Prostate gland (tissue), 2 donors: ENCODE measurements around the gene CASKIN1. TPM values are rescaled to one million over a fixed set of nuclear protein-coding genes. Genes with fewer than 3 reads are reported as not detected.

ENCODE experiments used
- DNase-seq: peaks from one replicate; pipeline ENCODE4 v3.0.0-alpha.2; 2019; ENCODE audit warnings: low spot score
- H3K27ac ChIP-seq, 2 donors: fragments of 200-600 bp; sonication (generic); 2 replicates each; pipeline ENCODE4 v1.5.1; 2017 to 2019
- H3K27me3 ChIP-seq: fragments of 200-600 bp; sonication (generic); replicated peaks from 2 replicates; pipeline ENCODE4 v1.5.1; 2019; ENCODE audit not compliant: insufficient read depth
- H3K36me3 ChIP-seq, 2 donors: fragments of 200-600 bp; sonication (generic); 1 replicate in 1 of 2; 2 replicates in 1 of 2; pipeline versions ENCODE4 v1.5.1 to v1.8.1; 2017 to 2019
- H3K4me1 ChIP-seq: fragments of 200-600 bp; sonication (generic); replicated peaks from 2 replicates; pipeline ENCODE4 v1.5.1; 2019
- H3K4me3 ChIP-seq, 2 donors: fragments of 200-600 bp; sonication (generic); 2 replicates each; pipeline ENCODE4 v1.5.1; 2017 to 2019
- H3K9me3 ChIP-seq: fragments of 200-600 bp; sonication (generic); 2 replicates; pipeline ENCODE4 v1.5.1; 2017
- POLR2A ChIP-seq: fragments of 450-650 bp; IDR thresholded peaks from one replicate; pipeline ENCODE4 v1.6.1; 2016; ENCODE audit warnings: antibody characterized with exemption, mild to moderate bottlenecking
- POLR2AphosphoS5 ChIP-seq: sonication (generic); formaldehyde crosslinking; IDR thresholded peaks from one replicate; pipeline ENCODE4 v1.6.1; 2017; ENCODE audit warnings: antibody characterized with exemption
- WGBS: methylation state at CpG from one replicate; pipeline ENCODE4 v1.1.5; 2018; 5-methylcytosine and 5-hydroxymethylcytosine counted together
- intact Hi-C: fragments of 100-400 bp; cut with DNase I; formaldehyde crosslinking; loops from one replicate; pipeline ENCODE4 v1.14.2; 2022
- total RNA-seq, 2 donors: library from RNA; depleted of rRNA; stranded (reverse); fragments of >200 nt; gene quantifications; one replicate each; pipeline ENCODE4 v1.1.0, GENCODE V29; 2016
- TF ChIP-seq, protein P1 (sequence below), 4 experiments: fragments of 200-600 bp in 2 of 4; fragments of 450-650 bp in 2 of 4; sonication (generic) in 2 of 4; IDR thresholded peaks; 1 replicate in 3 of 4; 2 replicates in 1 of 4; pipeline ENCODE4 v1.5.1; 2016 to 2019; ENCODE audit warnings: antibody characterized with exemption in 4 of 4, mild to moderate bottlenecking in 2 of 4, moderate library complexity in 2 of 4

Gene CASKIN1
- total RNA-seq, 2 donors from 2014 or later = 0.77 to 5.3 TPM

DNA sequence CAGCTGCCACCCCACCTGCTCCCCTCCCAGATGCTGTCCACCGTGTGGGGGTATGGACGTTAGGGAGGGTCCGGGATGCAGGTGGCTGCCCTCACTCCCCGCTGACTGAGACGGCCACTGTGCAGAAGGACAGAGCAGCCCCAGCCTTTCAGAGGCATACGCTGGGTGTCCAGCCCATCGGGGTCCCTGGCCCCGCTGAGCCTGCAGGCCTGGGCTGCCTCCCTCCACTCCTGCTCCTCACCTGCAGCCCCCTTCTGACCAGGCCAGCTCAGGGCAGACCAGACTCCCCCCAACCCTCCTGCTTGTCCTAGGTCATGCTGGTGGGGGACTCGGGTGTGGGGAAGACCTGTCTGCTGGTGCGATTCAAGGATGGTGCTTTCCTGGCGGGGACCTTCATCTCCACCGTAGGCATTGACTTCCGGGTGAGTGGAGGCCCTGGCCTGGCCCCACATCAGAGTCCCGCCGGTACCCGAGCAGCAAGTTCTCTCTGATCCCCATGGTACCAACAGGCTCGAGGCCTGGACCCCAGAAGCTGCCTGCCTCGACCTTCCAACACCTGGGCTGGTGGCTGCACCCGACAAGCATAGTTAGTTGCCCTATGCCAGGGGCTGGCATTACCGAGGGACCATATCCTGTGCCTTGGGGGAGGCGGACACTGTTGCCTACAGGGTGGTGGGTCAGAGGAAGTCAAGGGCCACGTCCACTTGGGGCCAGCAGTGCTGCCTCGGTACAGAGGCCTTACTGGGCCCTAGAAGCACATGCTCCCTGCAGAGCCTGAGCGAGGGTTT is 46.6 kb downstream of the CASKIN1 start:
- Histone ChIP-seq H3K4me3 (no peak overlapping the region), H3K4me1 (peaks cover 37% of the 10 kb centered on the region), H3K9me3 (no peaks in the 10 kb centered on the region), H3K36me3 (no peaks in the 10 kb centered on the region), H3K27me3 (no peaks in the 10 kb centered on the region), H3K27ac (no peak overlapping the region)
- no peak for DNase-seq
- TF ChIP-seq, protein P1, sequence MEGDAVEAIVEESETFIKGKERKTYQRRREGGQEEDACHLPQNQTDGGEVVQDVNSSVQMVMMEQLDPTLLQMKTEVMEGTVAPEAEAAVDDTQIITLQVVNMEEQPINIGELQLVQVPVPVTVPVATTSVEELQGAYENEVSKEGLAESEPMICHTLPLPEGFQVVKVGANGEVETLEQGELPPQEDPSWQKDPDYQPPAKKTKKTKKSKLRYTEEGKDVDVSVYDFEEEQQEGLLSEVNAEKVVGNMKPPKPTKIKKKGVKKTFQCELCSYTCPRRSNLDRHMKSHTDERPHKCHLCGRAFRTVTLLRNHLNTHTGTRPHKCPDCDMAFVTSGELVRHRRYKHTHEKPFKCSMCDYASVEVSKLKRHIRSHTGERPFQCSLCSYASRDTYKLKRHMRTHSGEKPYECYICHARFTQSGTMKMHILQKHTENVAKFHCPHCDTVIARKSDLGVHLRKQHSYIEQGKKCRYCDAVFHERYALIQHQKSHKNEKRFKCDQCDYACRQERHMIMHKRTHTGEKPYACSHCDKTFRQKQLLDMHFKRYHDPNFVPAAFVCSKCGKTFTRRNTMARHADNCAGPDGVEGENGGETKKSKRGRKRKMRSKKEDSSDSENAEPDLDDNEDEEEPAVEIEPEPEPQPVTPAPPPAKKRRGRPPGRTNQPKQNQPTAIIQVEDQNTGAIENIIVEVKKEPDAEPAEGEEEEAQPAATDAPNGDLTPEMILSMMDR (IDR thresholded peaks at IDR 0.05) = no peak
- intact Hi-C loops = no loop called here
- WGBS = 63% methylated on average over 24 of the region's 24 CpGs

- Histone ChIP-seq H3K9me3 (no peaks in the 10 kb centered on the region), H3K4me3 (peak overlapping the region; percentile 32 to 46), H3K4me1 (peaks cover 36% of the 10 kb centered on the region), H3K36me3 (no peaks in the 10 kb centered on the region), H3K27ac (peak overlapping the region in 1 of 2 donors; percentile 57), H3K27me3 (no peaks in the 10 kb centered on the region)
- TF ChIP-seq POLR2A (no peak), POLR2AphosphoS5 (no peak)
- TF ChIP-seq, protein P1 (IDR thresholded peaks at IDR 0.05) = peak in 2 of 4 experiments; percentile 27 to 49
- intact Hi-C loops = no loop called here
- no peak for DNase-seq
- WGBS = 4% methylated on average over 28 of the region's 62 CpGs
These were observed 47.4 kb downstream of the CASKIN1 start for GRCh38 chr16:2148714-2149629.

DNA sequence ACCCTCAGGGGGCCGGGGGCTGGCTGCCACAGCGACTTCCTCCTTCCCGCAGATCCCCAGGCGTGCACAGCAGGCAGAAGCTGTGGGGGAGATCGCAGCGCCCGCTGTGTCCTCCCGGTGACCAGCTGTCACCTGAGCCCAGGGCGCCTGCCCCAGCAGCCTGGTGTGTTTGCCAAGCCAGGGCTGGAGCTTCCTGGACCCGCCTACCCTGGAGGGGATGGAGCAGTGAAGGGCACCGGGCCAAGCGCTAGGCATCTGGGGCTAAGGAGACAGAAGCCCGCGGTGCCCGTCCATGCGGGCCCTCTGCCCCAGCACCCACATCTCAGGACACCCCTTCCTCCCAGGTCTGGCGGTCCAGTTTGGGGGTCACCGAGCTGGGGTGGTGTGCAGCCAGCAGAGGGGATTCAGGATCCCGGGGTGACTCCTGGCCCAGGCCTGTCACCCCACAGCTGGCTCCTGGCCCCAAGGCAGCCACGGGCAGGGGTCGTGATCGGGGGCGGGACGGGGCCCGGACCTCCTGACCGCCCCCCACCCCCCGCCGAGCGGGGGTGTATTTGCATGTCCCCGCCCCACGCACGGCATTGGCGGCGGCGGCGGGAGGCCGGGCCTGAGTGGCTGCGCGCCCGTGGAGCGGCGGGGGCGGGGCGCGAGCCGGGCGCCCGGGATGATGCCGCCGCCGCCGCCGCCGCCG is 48.3 kb downstream of the CASKIN1 start, which contains the start of gene RAB26:
Gene RAB26 (plus strand): TSS at position 645 of the 691 bp plus-strand sequence. CDS start 159 bp downstream, outside the sequence.
- 2% methylated on average over 49 of the region's 55 CpGs for WGBS
- no peaks in the 10 kb centered on the region for H3K9me3 ChIP-seq
- peak within 1 kb of the TSS; percentile 32 to 46 for H3K4me3 ChIP-seq
- H3K27me3 ChIP-seq = no peaks in the 10 kb centered on the region
- H3K36me3 ChIP-seq = no peaks in the 10 kb centered on the region
- peaks cover 32% of the 10 kb centered on the region for H3K4me1 ChIP-seq
- TF ChIP-seq POLR2A (peak; percentile 48), POLR2AphosphoS5 (peak; percentile 65)
- TF ChIP-seq, protein P1 (IDR thresholded peaks at IDR 0.05) = no peak
- DNase-seq = peak; percentile 84
- intact Hi-C loops = no loop called here
- H3K27ac ChIP-seq = peak within 1 kb of the TSS; percentile 81 to 87

DNA sequence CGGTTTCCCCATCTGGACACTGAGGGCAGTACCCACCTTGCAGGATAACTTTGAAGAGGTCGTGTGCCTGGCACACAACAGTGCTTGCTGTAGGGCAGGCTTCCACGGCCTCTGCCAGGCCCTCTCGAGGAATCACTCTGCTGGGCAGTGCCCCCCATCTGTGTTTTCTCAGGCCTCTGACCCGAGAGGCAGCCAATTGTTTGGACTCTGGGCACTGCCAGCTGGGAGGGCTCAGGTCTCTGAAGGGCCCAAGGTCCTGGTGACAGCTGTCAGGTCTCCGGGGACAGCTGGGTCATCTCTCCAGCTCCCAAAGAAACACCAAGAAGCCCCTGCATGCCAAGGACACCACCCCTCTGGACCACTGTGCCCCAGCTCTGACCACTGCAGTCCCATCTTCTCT is 49.0 kb downstream of the CASKIN1 start:
- H3K27me3 ChIP-seq = no peaks in the 10 kb centered on the region
- no peak for DNase-seq
- H3K4me3 ChIP-seq = no peak overlapping the region
- H3K4me1 ChIP-seq = peaks cover 28% of the 10 kb centered on the region
- WGBS = 65% methylated on average over 6 of the region's 6 CpGs
- H3K36me3 ChIP-seq = no peaks in the 10 kb centered on the region
- no peaks in the 10 kb centered on the region for H3K9me3 ChIP-seq
- intact Hi-C loops = no loop called here
- TF ChIP-seq POLR2A (no peak), POLR2AphosphoS5 (no peak)
- TF ChIP-seq, protein P1 (IDR thresholded peaks at IDR 0.05) = no peak
- H3K27ac ChIP-seq = peak overlapping the region; percentile 81 to 87
